ENCODE measurements around the gene TMPRSS6. TPM values are rescaled to one million over a fixed set of nuclear protein-coding genes. Genes with fewer than 3 reads are reported as not detected.

Gene TMPRSS6
- polyA plus RNA-seq, 3 donors = not detected

DNA sequence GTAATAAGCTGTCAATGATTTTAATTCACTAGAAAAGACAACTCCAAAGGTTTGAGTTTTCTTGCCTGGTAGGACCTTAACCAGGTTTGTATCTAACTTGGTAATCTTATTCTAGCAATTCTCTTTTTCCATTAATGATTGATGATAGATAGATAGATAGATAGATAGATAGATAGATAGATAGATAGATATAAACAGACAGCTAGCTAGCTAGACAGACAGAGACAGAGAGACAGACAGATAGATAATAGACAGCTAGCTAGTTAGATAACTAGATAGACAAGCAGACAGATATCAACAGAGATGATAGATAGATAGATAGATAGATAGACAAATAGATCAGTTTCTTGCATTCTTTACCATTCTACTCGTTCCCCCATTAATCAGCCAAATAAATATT, 15.3 kb downstream of the TMPRSS6 start:
- H3K9me3 Mint-ChIP-seq = no peaks in the 10 kb centered on the region
- DNase-seq = no peak
- H3K4me2 ChIP-seq (replicated peaks; ENCODE audit: extremely low read depth, low read length, poor library complexity, severe bottlenecking) = no peak overlapping the region
- peak overlapping the region in 1 of 2 donors; percentile 49 for H3K4me3 Mint-ChIP-seq
- peaks cover 0 to 2% of the 10 kb centered on the region in 2 donors for H3K27me3 ChIP-seq (ENCODE audit: control insufficient read depth in 2 of 2, insufficient read depth in 2 of 2, low read length in 2 of 2)
- no peak overlapping the region for H3K4me3 ChIP-seq (replicated peaks in 1 of 3; ENCODE audit: low read depth in 2 of 3, low read length in 3 of 3)
- no peaks in the 10 kb centered on the region for H3K36me3 Mint-ChIP-seq
- no peaks in the 10 kb centered on the region for H3K9me3 ChIP-seq (replicated peaks in 1 of 2; ENCODE audit: control insufficient read depth in 1 of 2, insufficient read depth in 1 of 2, low read length in 2 of 2)
- no peaks in the 10 kb centered on the region for H4K20me1 ChIP-seq (ENCODE audit: insufficient read depth, low read length)
- no peaks in the 10 kb centered on the region for H3K4me1 ChIP-seq (ENCODE audit: control insufficient read depth in 1 of 2, insufficient read depth in 2 of 2, low read length in 2 of 2)
- intact Hi-C loops (cut with micrococcal nuclease) = no loop called here
- no peaks in the 10 kb centered on the region for H3K36me3 ChIP-seq (replicated peaks in 1 of 2; ENCODE audit: control insufficient read depth in 1 of 2, insufficient read depth in 2 of 2, low read length in 2 of 2)
- H3K4me1 Mint-ChIP-seq = no peaks in the 10 kb centered on the region
- H3K27ac ChIP-seq (ENCODE audit: low read depth in 1 of 2, low read length in 2 of 2) = no peak overlapping the region
- H3K27ac Mint-ChIP-seq = no peak overlapping the region
- WGBS (ENCODE audit: insufficient coverage) = no CpG with 5 or more reads among the region's 1 CpG
- no peak overlapping the region for H3K9ac ChIP-seq (ENCODE audit: insufficient read depth, low read length, poor library complexity, severe bottlenecking)
- TF ChIP-seq, protein P1, sequence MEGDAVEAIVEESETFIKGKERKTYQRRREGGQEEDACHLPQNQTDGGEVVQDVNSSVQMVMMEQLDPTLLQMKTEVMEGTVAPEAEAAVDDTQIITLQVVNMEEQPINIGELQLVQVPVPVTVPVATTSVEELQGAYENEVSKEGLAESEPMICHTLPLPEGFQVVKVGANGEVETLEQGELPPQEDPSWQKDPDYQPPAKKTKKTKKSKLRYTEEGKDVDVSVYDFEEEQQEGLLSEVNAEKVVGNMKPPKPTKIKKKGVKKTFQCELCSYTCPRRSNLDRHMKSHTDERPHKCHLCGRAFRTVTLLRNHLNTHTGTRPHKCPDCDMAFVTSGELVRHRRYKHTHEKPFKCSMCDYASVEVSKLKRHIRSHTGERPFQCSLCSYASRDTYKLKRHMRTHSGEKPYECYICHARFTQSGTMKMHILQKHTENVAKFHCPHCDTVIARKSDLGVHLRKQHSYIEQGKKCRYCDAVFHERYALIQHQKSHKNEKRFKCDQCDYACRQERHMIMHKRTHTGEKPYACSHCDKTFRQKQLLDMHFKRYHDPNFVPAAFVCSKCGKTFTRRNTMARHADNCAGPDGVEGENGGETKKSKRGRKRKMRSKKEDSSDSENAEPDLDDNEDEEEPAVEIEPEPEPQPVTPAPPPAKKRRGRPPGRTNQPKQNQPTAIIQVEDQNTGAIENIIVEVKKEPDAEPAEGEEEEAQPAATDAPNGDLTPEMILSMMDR (IDR thresholded peaks at IDR 0.05) = no peak
- no peaks in the 10 kb centered on the region for H3K79me2 ChIP-seq (ENCODE audit: insufficient read depth, low read length)
- H3K27me3 Mint-ChIP-seq (ENCODE audit: low read depth in 3 of 3) = peaks cover 10 to 32% (median 15%) of the 10 kb centered on the region in 3 donors
- no peak overlapping the region for H2AFZ ChIP-seq (ENCODE audit: insufficient read depth, low read depth, low read length, poor library complexity, severe bottlenecking)

DNA sequence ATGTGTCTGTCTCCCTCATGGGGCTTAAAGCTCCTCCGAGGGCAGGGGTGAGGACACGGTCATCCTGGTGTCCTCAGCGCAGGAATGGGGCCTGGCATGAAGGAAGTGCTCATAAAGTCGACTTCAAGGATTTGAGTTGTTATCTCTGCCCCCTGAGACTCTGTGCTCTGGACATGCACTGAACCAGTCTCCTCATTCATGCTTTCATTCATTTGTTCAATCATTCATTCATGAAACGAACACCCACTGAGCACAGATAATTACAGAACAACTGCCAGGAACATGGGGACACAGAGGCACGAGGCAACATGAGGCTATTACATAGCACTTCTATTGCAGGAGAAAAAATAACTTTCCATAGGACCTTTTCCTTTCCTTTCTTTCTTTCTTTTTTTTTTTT, 16.5 kb downstream of the TMPRSS6 start:
- DNase-seq = no peak
- no peak overlapping the region for H2AFZ ChIP-seq (ENCODE audit: insufficient read depth, low read depth, low read length, poor library complexity, severe bottlenecking)
- H3K9ac ChIP-seq (ENCODE audit: insufficient read depth, low read length, poor library complexity, severe bottlenecking) = no peak overlapping the region
- H3K36me3 Mint-ChIP-seq = no peaks in the 10 kb centered on the region
- H3K4me1 Mint-ChIP-seq = no peaks in the 10 kb centered on the region
- no peak overlapping the region for H3K27ac ChIP-seq (ENCODE audit: low read depth in 1 of 2, low read length in 2 of 2)
- TF ChIP-seq, protein P1 (IDR thresholded peaks at IDR 0.05) = no peak
- no peaks in the 10 kb centered on the region for H3K9me3 ChIP-seq (replicated peaks in 1 of 2; ENCODE audit: control insufficient read depth in 1 of 2, insufficient read depth in 1 of 2, low read length in 2 of 2)
- H3K79me2 ChIP-seq (ENCODE audit: insufficient read depth, low read length) = no peaks in the 10 kb centered on the region
- intact Hi-C loops (cut with micrococcal nuclease) = no loop called here
- H3K27me3 ChIP-seq (ENCODE audit: control insufficient read depth in 2 of 2, insufficient read depth in 2 of 2, low read length in 2 of 2) = peaks cover 0 to 2% of the 10 kb centered on the region in 2 donors
- no peak overlapping the region for H3K27ac Mint-ChIP-seq
- no peaks in the 10 kb centered on the region for H3K4me1 ChIP-seq (ENCODE audit: control insufficient read depth in 1 of 2, insufficient read depth in 2 of 2, low read length in 2 of 2)
- H3K4me3 ChIP-seq (replicated peaks in 1 of 3; ENCODE audit: low read depth in 2 of 3, low read length in 3 of 3) = no peak overlapping the region
- H3K27me3 Mint-ChIP-seq (ENCODE audit: low read depth in 3 of 3) = peaks cover 8 to 27% (median 17%) of the 10 kb centered on the region in 3 donors
- H3K4me2 ChIP-seq (replicated peaks; ENCODE audit: extremely low read depth, low read length, poor library complexity, severe bottlenecking) = no peak overlapping the region
- no peak overlapping the region for H3K4me3 Mint-ChIP-seq
- WGBS (ENCODE audit: insufficient coverage) = 95% methylated on average over 5 of the region's 6 CpGs
- H3K36me3 ChIP-seq (replicated peaks in 1 of 2; ENCODE audit: control insufficient read depth in 1 of 2, insufficient read depth in 2 of 2, low read length in 2 of 2) = no peaks in the 10 kb centered on the region
- no peaks in the 10 kb centered on the region for H4K20me1 ChIP-seq (ENCODE audit: insufficient read depth, low read length)
- no peaks in the 10 kb centered on the region for H3K9me3 Mint-ChIP-seq

All from CD14-positive monocyte (primary cell).